Measurements from ENCODE around the gene GJA3.
A peak's percentile ranks its signal among the peaks of the same experiment; 100 is the strongest.

GJA3 gene

GRCh38 chr13:20130012-20130411, 30.8 kb downstream of the GJA3 start:
- no peak for DNase-seq

DNA sequence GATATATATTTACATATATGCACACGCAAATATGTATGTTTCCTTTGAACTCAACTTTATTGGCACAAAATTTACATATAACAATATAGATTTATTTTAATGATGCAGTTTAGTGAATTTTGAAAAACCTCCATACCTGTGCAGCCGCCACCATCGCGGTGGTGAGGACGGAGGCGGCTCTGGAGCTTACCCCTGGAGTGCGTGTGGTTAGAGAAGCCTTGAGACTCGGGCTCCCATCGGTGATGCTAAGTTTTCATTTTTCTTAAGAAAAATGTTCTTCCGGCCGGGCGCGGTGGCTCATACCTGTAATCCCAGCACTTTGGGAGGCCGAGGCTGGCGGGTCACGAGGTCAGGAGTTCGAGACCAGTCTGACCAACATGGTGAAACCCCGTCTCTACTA, 31.8 kb downstream of the GJA3 start:
- no peak for DNase-seq

- DNase-seq, result peak in 1 of 56 donors; percentile 37
Measured at GRCh38 chr13:20128459-20128931, 32.4 kb downstream of the GJA3 start.

DNA sequence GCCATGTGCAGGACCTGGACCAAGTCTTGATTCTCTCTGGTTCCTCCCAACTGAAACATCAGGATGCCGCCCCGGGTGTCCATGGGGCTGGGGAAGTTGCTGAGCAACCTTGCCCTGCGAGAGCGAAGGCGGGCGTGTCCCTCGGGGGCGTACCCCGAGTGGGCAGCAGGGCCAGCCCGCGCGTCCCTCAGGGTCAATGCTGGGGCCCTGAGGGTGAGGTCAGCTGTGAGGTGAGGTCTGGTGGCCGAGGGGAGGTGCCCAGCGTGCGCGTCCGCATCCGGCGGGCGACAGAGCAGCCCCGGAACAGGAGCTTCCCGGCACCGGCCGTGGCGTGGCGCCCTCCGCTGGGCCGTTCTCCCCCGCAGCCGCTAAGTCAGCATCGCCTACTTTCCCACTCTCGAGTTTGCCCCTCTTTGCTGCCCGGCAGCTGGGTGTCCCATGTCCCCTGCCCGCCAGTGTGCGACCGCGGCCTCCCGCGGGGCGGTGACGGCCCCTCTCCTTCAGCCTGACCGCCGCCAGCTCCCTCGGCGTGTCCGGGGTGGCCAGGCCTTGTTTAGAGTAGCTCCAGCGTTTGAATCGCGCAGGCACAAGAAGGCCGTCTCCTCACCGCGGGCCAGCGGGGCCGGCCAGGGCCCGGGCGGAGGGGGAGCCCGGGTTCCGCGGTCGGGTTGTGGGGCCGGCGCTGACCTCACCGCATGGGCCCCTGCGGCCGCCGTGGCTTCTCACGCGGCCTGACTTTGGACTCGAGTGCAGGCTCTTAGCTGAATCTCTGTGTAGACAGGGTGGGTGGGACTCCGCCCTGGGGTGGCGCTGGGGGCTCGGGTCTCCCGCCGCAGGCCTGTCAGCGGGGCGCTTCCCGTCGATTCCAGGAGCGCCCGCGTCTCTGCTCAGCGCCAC, 33.0 kb downstream of the GJA3 start:
- peak in 49 of 56 donors; percentile 7 to 76 (median 48) for DNase-seq

GRCh38 chr13:20127262-20127561, 33.6 kb downstream of the GJA3 start:
- DNase-seq, result no peak

DNA sequence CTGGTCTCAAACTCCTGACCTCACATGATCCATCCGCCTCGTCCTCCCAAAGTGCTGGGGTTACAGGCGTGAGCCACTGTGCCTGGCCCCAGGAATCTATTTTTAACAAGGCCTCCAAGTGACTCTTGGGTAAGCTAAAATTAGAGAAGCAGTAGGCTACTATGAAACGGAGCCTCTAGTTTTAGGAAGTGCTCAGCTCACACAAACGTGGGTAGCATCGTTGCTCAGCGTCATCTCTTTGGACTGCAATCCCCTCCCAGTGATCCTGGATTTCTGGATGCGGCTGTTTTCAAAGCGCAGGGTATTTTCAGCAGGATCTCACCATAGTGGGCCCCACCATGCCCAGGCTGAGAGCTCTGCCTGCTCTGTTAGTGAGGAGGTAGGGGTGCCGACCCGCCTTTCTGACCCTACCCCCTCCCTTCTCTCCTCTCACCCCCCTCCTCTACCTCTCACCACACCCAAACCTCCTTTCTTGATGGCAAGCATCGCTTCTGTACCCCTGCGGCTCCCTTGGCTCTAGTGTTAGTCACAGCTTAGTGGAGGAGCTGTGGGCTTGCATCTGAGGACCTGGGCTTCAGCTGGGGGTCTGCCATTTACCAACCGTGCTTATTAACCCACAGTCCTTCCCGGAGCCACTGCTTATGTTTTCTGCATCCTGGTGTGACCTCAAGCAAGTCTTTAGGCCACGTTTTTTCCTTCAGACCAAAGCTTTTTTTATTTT, 34.2 kb downstream of the GJA3 start:
- DNase-seq, result no peak

DNA sequence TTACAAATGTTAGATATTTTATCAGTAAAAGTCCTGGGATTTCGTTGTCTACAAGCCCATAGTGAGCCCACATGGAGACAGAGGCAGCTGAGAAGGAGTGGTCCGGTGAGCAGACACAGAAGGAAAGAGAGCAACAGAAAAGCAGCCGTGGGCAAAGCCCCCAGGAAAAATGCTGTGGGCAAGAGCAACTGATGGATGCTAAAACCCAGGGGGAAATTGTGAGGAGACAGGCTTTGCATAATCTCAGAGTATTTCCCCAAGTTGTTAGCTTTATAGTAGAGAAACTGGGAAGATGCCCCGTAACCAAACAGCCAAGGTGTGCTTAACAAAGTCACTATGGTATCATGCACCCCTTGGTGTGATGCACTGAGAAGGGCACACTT, 35.1 kb downstream of the GJA3 start:
- no peak for DNase-seq

GRCh38 chr13:20125129-20125782, 35.6 kb downstream of the GJA3 start:
- peak in 3 of 56 donors; percentile 6 to 64 (median 9) for DNase-seq

DNA sequence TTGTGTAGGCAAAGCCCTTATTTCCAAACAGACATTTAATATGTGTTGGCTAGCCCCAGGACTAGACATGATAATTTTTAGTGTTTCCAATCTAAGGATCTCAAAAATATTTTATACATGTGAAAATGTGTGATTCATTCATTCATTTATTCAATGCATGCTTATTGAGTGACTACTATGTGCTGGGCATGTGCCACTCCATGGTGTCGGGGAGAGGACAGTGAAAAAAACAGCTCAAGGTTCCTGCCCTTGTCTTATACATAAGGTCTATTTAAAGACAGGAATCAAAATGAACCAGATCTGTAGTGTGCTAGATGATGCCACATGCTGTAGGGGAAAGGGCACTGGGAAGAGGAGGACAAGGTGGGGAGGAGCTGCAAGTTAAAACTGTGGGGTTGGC, 36.5 kb downstream of the GJA3 start:
- no peak for DNase-seq

DNA sequence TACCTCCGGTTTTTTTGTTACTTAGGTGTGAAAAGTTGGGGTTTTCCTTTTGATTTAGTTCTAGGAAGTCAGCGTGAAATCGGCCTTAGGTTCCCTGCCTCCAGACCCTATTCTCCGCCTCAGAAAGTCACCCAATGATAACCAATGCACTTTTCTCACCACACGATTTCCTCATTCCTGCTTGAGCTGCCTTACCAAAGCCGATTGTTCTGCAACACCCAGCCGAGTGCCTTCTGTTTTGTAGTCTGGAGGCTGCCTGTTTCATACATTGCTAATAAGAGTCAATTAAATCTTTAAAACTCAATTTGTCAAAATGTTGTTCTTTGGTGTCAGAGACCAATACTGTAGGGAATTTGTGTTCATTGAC, 39.7 kb downstream of the GJA3 start:
- no peak for DNase-seq

- no peak for DNase-seq
Measured at GRCh38 chr13:20119960-20120359, 40.9 kb downstream of the GJA3 start.

- DNase-seq, result peak in 50 of 56 donors; percentile 15 to 93 (median 68)
Measured at GRCh38 chr13:20118268-20119140, 42.3 kb downstream of the GJA3 start.

GRCh38 chr13:20116213-20116612, 44.6 kb downstream of the GJA3 start:
- no peak for DNase-seq

- DNase-seq, result no peak
Measured at GRCh38 chr13:20114066-20114610, 46.7 kb downstream of the GJA3 start.

DNA sequence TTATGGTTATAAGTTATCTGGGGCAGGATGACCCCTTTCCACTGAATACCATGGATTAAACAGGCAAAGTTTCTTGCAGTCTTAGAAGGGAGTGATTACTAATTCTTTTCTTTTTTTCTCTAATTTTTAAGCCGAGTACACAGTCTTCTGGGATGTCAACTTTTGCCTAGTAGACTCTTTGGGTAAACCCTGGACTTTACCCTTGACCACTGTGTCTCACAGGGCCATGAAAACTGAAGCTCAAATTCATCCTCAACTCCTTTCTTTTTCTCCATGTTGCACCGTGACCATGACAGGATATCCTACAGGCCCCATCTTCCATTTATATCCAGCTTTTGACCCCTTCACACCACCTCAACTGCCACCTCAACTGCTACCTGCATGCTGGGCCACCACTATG, 51.8 kb downstream of the GJA3 start:
- DNase-seq, result no peak

- DNase-seq, result no peak
Measured at GRCh38 chr13:20106742-20107141, 54.1 kb downstream of the GJA3 start.

DNA sequence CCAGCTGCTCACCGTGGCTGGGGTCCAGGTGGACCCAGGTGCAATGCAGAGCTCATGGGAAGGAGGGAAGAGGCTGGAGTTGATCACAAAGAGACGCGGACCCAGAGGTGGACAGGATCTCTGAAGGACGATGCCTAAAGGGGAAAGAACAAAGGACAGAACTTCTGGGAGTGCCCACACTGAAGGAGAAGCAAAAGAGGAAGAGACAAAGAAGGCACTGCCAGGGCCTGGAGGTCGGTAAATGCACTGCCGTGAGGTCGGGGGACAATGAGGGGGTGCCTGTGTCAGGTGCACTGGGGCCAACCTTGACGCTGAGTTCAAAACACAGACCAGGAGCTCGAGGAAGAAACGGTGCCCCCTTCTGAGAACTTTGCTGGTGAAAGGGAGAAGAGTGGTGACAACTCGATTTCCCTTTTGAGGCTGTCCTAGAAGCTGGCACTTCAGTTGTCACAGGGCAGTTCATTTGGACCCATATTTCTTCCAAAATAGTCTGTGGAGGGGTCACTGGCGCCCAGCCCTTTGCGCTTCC, 55.6 kb downstream of the GJA3 start:
- DNase-seq, result no peak

GRCh38 chr13:20102525-20103180, 58.2 kb downstream of the GJA3 start:
- DNase-seq, result peak in 6 of 56 donors; percentile 6 to 48 (median 16)

- no peak for DNase-seq
Measured at GRCh38 chr13:20101467-20102316, 59.2 kb downstream of the GJA3 start.

All from nucleus accumbens (tissue), 56 donors.